Femur (tissue), 1 donor: ENCODE data around the gene BCL6B.
A peak's percentile ranks its signal among the peaks of the same experiment; 100 is the strongest.
"Not testable (repeated sequence)": the region's sequence is repeated elsewhere in the genome, so short reads cannot be mapped to it uniquely, and the experiment has no call there.

Experiments
- DNase-seq: peaks from one replicate; pipeline ENCODE4 v3.0.0-alpha.2; 2017

The BCL6B gene, protein sequence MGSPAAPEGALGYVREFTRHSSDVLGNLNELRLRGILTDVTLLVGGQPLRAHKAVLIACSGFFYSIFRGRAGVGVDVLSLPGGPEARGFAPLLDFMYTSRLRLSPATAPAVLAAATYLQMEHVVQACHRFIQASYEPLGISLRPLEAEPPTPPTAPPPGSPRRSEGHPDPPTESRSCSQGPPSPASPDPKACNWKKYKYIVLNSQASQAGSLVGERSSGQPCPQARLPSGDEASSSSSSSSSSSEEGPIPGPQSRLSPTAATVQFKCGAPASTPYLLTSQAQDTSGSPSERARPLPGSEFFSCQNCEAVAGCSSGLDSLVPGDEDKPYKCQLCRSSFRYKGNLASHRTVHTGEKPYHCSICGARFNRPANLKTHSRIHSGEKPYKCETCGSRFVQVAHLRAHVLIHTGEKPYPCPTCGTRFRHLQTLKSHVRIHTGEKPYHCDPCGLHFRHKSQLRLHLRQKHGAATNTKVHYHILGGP

GRCh38 chr17:7022781-7023571 lies at the start of gene BCL6B:
BCL6B (plus strand) TSS chr17:7023050; CDS start chr17:7023672, 622 bp downstream.
- DNase-seq = no peak

DNA sequence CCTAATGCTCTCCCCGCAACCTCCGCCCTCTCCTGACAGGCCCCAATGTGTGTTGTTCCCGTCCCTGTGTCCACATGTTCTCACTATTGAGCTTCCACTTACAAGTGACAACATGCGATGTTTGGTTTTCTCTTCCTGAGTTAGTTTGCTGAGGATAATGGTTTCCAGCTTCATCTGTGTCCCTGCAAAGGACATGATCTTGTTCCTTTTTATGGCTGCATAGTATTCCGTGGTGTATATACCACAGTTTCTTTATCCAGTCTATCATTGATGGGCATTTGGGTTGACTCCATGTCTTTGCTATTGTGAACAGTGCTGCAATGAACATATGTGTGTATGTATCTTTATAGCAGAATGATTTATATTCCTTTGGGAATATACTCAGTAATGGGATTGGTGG lies 43.4 kb upstream of the BCL6B start:
- DNase-seq = not testable (repeated sequence)

GRCh38 chr17:6981426-6981825 lies 41.4 kb upstream of the BCL6B start:
- DNase-seq = no peak

DNA sequence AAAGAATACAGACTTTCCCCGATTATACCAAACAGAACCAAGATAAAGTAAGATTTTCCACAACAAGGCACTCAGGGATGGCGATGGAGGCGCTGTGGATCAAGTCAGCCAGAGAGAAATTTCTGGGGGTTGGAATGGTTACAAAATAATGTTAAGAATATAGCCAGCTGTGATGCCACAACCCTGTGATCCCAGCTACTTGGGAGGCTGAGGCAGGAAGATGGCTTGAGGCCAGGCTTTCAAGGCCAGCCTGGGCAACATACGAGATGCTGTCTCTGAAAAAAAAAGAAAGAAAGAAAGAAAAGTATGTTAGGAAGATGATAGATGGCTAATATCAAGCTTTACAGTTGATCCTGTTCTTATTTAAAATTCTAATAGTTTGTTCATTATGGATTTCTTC lies 37.6 kb upstream of the BCL6B start:
- no peak for DNase-seq

DNA sequence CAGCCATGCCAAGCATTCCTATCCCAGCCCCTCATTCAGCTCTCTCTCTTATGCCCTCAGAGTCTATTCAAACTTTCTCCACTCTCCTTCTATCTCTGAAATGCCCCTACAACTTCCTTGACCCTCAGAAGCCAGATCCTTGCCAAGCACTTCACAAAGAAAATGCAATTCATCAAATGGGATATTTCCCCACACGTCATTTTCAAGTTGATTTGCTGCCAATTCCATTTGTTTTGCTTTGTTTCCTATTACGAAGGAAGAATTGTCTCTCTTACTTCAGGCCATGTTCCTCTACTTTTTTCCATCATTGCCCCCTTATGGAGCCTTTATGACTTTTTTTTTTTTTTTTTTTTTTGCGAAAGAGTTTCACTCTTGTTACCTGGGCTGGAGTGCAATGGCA lies 36.2 kb upstream of the BCL6B start:
- no peak for DNase-seq

- DNase-seq = no peak
Observed at GRCh38 chr17:6989779-6990178, 33.1 kb upstream of the BCL6B start.

- DNase-seq = not testable (repeated sequence)
Observed at GRCh38 chr17:6993613-6994056, 29.2 kb upstream of the BCL6B start.

DNA sequence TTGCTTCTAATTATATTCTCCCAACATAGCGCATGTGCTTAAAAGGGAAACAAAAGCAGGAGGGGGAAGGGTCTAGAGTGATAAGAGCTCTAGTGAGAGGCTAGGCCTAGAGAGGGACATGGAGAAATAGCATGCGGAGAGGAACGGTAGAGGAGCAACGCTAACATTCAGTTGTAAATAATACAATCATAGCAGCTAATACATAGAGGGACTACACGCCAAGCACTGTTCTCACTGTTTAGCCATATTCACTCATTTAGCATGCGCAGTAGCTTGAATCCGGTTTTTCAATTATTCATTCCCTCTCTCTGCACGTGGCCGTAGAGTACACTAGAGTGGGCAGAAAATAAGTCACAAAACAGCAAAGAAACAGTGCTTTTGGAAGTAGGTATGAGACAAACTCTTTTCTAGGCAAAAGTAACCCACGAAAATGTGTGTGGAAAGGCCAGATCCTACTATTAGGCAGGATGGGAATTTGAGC lies 28.7 kb upstream of the BCL6B start:
- DNase-seq = no peak

DNA sequence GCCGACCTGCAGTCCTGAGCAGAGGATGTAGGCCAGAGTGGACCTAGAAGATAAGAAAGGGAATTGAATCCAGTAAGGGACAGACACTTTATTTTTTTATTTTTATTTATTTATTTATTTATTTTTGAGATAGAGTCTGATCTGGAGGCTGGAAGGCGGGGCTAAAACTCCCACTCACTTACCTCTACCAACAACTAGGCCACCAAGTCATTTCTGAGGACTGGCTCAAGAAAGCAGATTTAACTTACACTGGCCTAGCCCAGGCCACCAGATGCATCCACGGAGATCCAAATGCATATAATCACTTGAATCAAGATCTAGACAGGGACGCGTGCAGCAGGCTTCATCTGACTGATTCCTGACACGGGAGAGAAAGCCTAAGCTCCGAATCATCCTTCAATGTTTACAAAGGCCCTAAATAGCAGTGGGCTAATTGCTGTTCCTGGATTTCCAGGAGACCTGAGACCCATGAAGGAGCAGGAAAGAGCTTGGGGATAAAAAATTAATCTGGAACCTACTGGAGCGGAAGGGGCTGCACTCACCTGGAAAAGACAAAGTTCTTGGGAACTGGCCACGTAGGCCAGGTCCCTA lies 28.1 kb upstream of the BCL6B start:
- DNase-seq = no peak

GRCh38 chr17:6995500-6996255 lies 27.2 kb upstream of the BCL6B start, which contains the start of gene ALOX12:
ALOX12 (plus strand) TSS chr17:6996049; CDS start chr17:6996118, 69 bp downstream.
- DNase-seq = peak; percentile 43

- peak; percentile 20 for DNase-seq
Observed at GRCh38 chr17:6996256-6997011, 26.4 kb upstream of the BCL6B start.

- no peak for DNase-seq
Observed at GRCh38 chr17:6997171-6997570, 25.7 kb upstream of the BCL6B start.

GRCh38 chr17:6998855-6999508 lies 23.9 kb upstream of the BCL6B start:
- no peak for DNase-seq

GRCh38 chr17:7001318-7001961 lies 21.4 kb upstream of the BCL6B start:
- no peak for DNase-seq

DNA sequence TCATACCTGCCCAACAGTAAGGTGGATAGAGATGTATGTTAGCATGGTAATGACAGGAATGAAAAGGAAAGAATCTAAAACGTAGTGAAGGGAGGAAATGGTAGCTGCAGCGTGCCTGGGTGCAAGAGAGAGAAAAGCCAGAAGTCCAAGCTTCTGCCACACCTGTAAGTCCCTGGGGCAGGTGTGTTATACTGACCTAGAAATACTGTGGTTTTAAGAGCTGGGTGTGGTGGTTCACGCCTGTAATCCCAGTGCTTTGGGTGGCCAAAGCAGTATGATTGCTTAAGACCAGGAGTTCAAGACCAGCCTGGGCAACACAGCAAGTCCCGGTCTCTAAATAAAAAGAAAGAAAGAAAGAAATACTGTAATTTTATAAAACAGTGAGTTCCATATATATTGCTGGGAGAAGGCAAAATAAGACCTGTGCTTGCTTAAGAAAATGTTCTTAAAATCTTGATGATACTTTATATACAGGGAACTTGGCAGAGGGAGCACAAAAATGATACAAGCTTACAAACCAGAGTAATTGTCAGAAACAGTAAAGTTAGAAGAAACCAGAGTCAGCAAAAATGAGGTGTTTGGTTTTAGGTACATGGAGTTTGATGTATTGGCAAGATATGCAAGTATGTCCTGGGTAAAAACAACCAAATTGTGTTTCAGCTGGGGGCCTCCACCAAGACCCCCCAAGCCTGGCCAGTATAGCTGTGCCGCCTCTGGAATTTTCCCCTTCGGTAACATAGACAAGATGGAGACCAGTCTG lies 20.4 kb upstream of the BCL6B start:
- DNase-seq = no peak

DNA sequence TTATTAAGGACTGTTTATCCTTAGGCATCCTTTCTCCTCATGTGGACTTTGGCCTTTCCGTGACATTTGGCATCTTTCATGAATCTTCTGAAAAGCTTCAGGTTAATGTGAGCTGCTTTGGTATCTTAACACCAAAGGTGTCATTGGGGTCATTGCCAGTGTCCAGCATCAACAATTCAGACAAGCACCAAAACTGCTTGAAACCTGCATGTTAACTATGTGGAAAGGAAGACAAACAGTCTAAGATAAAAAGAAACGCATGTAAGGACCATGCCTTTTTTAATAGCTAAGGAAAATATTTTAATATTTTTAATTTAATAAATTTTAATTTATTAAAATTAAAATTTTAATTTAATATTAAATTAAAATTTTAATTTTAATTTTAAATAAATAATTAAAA lies 19.1 kb upstream of the BCL6B start:
- DNase-seq = no peak

- DNase-seq = peak; percentile 34
Observed at GRCh38 chr17:7004398-7005253, 18.2 kb upstream of the BCL6B start.

DNA sequence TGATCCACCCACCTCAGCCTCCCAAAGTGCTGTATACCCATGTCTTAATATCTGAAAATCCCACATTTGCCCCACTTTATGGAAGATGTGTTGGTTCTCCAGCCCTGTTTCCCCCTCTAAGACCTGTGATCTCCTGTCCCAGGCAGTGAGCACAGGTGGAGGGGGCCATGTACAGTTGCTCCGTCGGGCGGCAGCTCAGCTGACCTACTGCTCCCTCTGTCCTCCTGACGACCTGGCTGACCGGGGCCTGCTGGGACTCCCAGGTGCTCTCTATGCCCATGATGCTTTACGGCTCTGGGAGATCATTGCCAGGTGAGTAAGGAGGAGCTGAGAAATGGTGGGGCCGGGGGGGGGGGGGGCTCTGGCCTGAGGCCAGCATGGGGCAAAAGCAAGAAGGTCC lies 17.1 kb upstream of the BCL6B start:
- DNase-seq = peak; percentile 19

GRCh38 chr17:7007143-7007542 lies 15.7 kb upstream of the BCL6B start:
- DNase-seq = no peak
